Esophagus muscularis mucosa (tissue), 4 donors: ENCODE measurements around the gene GTF2F2. TPM values are rescaled to one million over a fixed set of nuclear protein-coding genes. Genes with fewer than 3 reads are reported as not detected.

Source experiments
- DNase-seq: peaks from one replicate; pipeline ENCODE4 v3.0.0-alpha.2; 2017; ENCODE audit errors: extremely low spot score
- H3K27ac ChIP-seq, 4 donors: fragments of 200-600 bp; sonication (generic); replicated peaks in 1 of 4; 1 replicate in 3 of 4; 2 replicates in 1 of 4; pipeline ENCODE4 v1.5.1; 2016 to 2019; ENCODE audit warnings: mild to moderate bottlenecking in 1 of 4
- H3K27me3 ChIP-seq, 4 donors: fragments of 200-600 bp; sonication (generic); one replicate each; pipeline versions ENCODE4 v1.5.1 to v1.6.0; 2016 to 2019
- H3K36me3 ChIP-seq, 4 donors: fragments of 200-600 bp; sonication (generic); one replicate each; pipeline ENCODE4 v1.5.1; 2016 to 2019
- H3K4me1 ChIP-seq, 4 donors: fragments of 200-600 bp; sonication (generic); one replicate each; pipeline ENCODE4 v1.5.1; 2016 to 2019
- H3K4me3 ChIP-seq, 4 donors: fragments of 200-600 bp; sonication (generic); 1 replicate in 2 of 4; 2 replicates in 2 of 4; pipeline ENCODE4 v1.5.1; 2016 to 2019; ENCODE audit warnings: mild to moderate bottlenecking in 4 of 4, moderate library complexity in 1 of 4
- H3K9me3 ChIP-seq, 4 donors: fragments of 200-600 bp; sonication (generic); 1 replicate in 3 of 4; 2 replicates in 1 of 4; pipeline ENCODE4 v1.5.1; 2016 to 2019
- EP300 ChIP-seq: sonication (generic); formaldehyde crosslinking; IDR thresholded peaks from one replicate; pipeline ENCODE4 v1.6.1; 2017; ENCODE audit warnings: antibody characterized with exemption
- POLR2A ChIP-seq: fragments of 450-650 bp; IDR thresholded peaks from one replicate; pipeline ENCODE4 v1.6.1; 2017; ENCODE audit warnings: antibody characterized with exemption, moderate library complexity, mild to moderate bottlenecking, low read depth
- POLR2AphosphoS5 ChIP-seq, 2 donors: sonication (generic); formaldehyde crosslinking; IDR thresholded peaks; one replicate each; pipeline ENCODE4 v1.6.1; 2017; ENCODE audit warnings: antibody characterized with exemption in 2 of 2
- WGBS: methylation state at CpG from one replicate; pipeline ENCODE4 v1.1.5; 2018; 5-methylcytosine and 5-hydroxymethylcytosine counted together
- intact Hi-C: fragments of 100-400 bp; cut with DNase I; formaldehyde crosslinking; loops from one replicate; pipeline ENCODE4 v1.15.1; 2023
- total RNA-seq, 4 donors: library from RNA; depleted of rRNA; stranded (reverse); fragments of >200 nt; gene quantifications; one replicate each; pipeline versions ENCODE4 v1.1.0 to v1.2.1, GENCODE V29; 2016
- TF ChIP-seq, protein P1 (sequence below), 3 experiments: fragments of 200-600 bp in 2 of 3; fragments of 450-650 bp in 1 of 3; sonication (generic) in 2 of 3; IDR thresholded peaks; one replicate each; pipeline ENCODE4 v1.5.1; 2017 to 2019; ENCODE audit warnings: antibody characterized with exemption in 3 of 3, mild to moderate bottlenecking in 2 of 3, moderate library complexity in 1 of 3

The GTF2F2 gene
- total RNA-seq, 4 donors from 2014 or later, result 12.9 to 15.1 (median 14.6) TPM

GRCh38 chr13:45280011-45280410 is 159.7 kb downstream of the GTF2F2 start:
- intact Hi-C loops, result loop anchor here (2.0 kb wide), 1 partner anchor 85 kb away; no protein-coding TSS in a partner anchor
- H3K4me1 ChIP-seq, result peaks cover 0 to 18% (median 8%) of the 10 kb centered on the region in 4 donors
- no peaks in the 10 kb centered on the region for H3K9me3 ChIP-seq
- WGBS, result 81% methylated on average over 7 of the region's 7 CpGs
- H3K4me3 ChIP-seq, result no peak overlapping the region
- H3K27me3 ChIP-seq, result no peaks in the 10 kb centered on the region
- TF ChIP-seq POLR2AphosphoS5 (IDR thresholded peaks at IDR 0.05) (no peak), EP300 (no peak), POLR2A (no peak)
- TF ChIP-seq, protein P1, sequence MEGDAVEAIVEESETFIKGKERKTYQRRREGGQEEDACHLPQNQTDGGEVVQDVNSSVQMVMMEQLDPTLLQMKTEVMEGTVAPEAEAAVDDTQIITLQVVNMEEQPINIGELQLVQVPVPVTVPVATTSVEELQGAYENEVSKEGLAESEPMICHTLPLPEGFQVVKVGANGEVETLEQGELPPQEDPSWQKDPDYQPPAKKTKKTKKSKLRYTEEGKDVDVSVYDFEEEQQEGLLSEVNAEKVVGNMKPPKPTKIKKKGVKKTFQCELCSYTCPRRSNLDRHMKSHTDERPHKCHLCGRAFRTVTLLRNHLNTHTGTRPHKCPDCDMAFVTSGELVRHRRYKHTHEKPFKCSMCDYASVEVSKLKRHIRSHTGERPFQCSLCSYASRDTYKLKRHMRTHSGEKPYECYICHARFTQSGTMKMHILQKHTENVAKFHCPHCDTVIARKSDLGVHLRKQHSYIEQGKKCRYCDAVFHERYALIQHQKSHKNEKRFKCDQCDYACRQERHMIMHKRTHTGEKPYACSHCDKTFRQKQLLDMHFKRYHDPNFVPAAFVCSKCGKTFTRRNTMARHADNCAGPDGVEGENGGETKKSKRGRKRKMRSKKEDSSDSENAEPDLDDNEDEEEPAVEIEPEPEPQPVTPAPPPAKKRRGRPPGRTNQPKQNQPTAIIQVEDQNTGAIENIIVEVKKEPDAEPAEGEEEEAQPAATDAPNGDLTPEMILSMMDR (IDR thresholded peaks at IDR 0.05), result no peak
- DNase-seq, result no peak
- no peak overlapping the region for H3K27ac ChIP-seq
- H3K36me3 ChIP-seq, result peaks cover 0 to 13% (median 6%) of the 10 kb centered on the region in 4 donors

DNA sequence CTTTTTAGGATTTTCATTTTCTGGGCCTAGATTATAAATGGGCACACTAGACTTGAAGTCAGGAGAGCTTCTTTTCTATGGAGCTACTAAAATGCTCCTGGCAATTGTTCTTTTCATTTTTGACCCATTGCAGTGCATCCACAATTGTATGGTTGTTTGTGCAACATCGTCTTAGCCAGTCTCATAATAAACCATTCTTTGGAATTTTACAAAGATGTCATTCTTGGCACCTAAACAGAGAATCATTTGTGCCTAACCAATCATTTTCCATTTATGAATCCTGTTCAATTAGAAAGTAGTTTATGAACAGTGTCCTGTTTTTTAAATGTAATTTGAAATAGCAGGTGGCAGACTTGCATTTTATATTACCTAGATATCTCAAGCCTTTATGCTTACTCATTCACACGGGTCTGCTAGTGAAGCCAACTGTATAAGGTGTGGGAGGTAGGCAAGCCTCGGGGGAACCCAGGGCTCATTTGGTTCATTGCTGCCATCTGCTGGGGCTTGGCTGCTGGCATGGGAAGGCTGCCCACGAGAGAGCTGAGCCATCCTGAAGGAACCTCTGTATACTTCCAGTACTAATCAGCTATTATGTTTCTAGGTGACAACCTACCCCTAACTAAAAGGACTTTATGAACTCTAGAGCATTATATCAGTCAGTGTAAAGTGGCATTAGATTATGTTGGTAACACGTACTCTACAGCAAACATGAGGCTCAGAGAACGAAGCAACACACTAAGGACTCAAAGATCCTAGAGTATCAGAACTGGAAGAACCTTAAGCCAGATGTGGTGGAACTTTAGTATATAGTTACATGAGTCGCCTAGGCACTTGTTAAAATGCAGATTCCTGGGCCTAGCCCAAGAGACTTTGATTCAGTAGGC is 160.7 kb downstream of the GTF2F2 start:
- DNase-seq, result no peak
- intact Hi-C loops, result loop anchor here (1.0 to 2.0 kb wide), 2 partner anchors 86 to 233 kb away; no protein-coding TSS in a partner anchor
- H3K4me3 ChIP-seq, result no peak overlapping the region
- H3K4me1 ChIP-seq, result peaks cover 0 to 18% (median 8%) of the 10 kb centered on the region in 4 donors
- 48% methylated on average over 7 of the region's 7 CpGs for WGBS
- H3K27ac ChIP-seq, result no peak overlapping the region
- H3K36me3 ChIP-seq, result peaks cover 0 to 23% (median 12%) of the 10 kb centered on the region in 4 donors
- TF ChIP-seq, protein P1 (IDR thresholded peaks at IDR 0.05), result peak; percentile 74 to 85 (median 83)
- TF ChIP-seq EP300 (no peak), POLR2AphosphoS5 (IDR thresholded peaks at IDR 0.05) (peak; percentile 28 to 43), POLR2A (no peak)
- H3K9me3 ChIP-seq, result no peaks in the 10 kb centered on the region
- no peaks in the 10 kb centered on the region for H3K27me3 ChIP-seq

GRCh38 chr13:45282994-45283393 is 162.7 kb downstream of the GTF2F2 start:
- intact Hi-C loops, result no loop called here
- H3K27me3 ChIP-seq, result no peaks in the 10 kb centered on the region
- 90% methylated on average over 3 of the region's 3 CpGs for WGBS

GRCh38 chr13:45289936-45290563 is 169.7 kb downstream of the GTF2F2 start:
- no peak overlapping the region for H3K4me3 ChIP-seq
- H3K9me3 ChIP-seq, result no peaks in the 10 kb centered on the region
- H3K27me3 ChIP-seq, result no peaks in the 10 kb centered on the region
- no peak for TF ChIP-seq POLR2AphosphoS5 (IDR thresholded peaks at IDR 0.05)
- TF ChIP-seq POLR2A, result no peak
- no peak for TF ChIP-seq EP300
- TF ChIP-seq, protein P1 (IDR thresholded peaks at IDR 0.05), result no peak
- intact Hi-C loops, result no loop called here
- peaks cover 0 to 30% (median 24%) of the 10 kb centered on the region in 4 donors for H3K36me3 ChIP-seq
- WGBS, result 92% methylated on average over 3 of the region's 3 CpGs
- no peaks in the 10 kb centered on the region for H3K4me1 ChIP-seq
- H3K27ac ChIP-seq, result no peak overlapping the region
- DNase-seq, result no peak

More at GRCh38 chr13:45282994-45283393, 162.7 kb downstream of the GTF2F2 start:
- Histone ChIP-seq H3K27ac (no peak overlapping the region), H3K9me3 (no peaks in the 10 kb centered on the region), H3K4me3 (no peak overlapping the region), H3K4me1 (peaks cover 0 to 16% (median 8%) of the 10 kb centered on the region in 4 donors), H3K36me3 (peaks cover 0 to 34% (median 26%) of the 10 kb centered on the region in 4 donors)
- DNase-seq, result no peak
- TF ChIP-seq POLR2A (no peak), POLR2AphosphoS5 (IDR thresholded peaks at IDR 0.05) (no peak), EP300 (no peak)
- TF ChIP-seq, protein P1 (IDR thresholded peaks at IDR 0.05), result no peak
